Measurements from ENCODE around the gene ZNF414.

The ZNF414 gene

DNA sequence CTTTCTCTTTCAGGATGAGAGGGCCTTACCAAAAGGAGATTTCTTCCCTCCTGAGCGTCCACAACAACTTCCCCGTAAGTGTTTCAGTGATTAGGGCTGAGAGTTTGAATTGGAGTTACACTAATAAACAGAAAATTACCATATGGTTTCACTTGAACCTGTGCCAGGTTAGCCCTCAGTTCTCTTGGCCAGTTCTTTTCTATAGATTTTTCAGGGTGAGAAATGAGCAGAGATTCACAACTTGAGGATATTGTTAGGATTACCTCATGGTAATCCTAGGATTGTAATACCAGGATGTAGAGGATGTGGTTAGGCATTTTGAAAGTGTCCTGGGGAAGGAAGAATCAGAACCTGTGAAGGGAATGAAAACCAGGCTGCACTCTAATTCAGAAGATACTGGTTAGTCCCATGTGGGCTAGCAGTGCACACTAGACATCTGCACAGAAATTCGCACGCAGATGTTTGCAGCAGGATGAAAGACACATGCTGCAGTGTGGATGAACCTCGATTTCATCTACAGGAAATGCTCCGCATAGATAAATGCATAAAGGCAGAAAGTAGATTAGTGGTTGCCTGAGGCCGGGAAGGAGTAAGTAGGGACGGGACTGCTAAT, 45.1 kb downstream of the ZNF414 start:
- Histone ChIP-seq H3K79me2 (ENCODE audit: low read length) (peaks cover 79% of the 10 kb centered on the region), H3K27ac (ENCODE audit: low read length) (no peak overlapping the region)

DNA sequence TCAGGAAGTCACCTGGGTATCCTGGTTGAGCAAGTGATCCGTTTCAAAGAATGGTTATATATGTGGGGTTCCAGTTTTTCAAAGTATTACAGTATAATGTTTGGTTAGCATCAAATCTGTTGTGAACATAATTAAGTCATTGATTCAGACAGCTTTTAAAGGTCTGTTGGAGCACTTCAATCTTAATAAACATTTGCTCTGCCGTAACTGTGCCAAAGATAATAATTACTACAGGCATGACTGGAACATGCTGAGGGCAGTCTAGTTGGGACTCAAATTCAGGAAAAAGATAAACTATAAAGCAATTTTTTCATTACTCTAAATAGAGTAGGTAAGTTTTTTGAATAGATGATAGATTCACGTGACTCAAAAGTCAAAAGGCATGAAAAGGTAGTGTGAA, 45.8 kb downstream of the ZNF414 start:
- H3K79me2 ChIP-seq (ENCODE audit: low read length) = peaks cover 83% of the 10 kb centered on the region

More for the DNA sequence above, 45.1 kb downstream of the ZNF414 start:
- Histone ChIP-seq H3K9me3 (replicated peaks; ENCODE audit: insufficient read depth, low read length) (no peaks in the 10 kb centered on the region), H3K27me3 (replicated peaks; ENCODE audit: insufficient read depth, low read length) (no peaks in the 10 kb centered on the region), H3K9ac (ENCODE audit: low read length) (no peak overlapping the region), H3K9me2 (replicated peaks; ENCODE audit: insufficient read depth, low read length) (no peaks in the 10 kb centered on the region), H4K20me1 (ENCODE audit: insufficient read depth, low read length) (no peaks in the 10 kb centered on the region), H3F3A (ENCODE audit: insufficient read depth, low read length) (peaks cover 12% of the 10 kb centered on the region), H3K4me1 (ENCODE audit: low read length) (peaks cover 12% of the 10 kb centered on the region), H3K36me3 (replicated peaks; ENCODE audit: insufficient read depth, low read length) (peaks cover 44% of the 10 kb centered on the region), H2AFZ (ENCODE audit: low read length) (no peak overlapping the region), H3K4me3 (ENCODE audit: low read length) (no peak overlapping the region), H3K4me2 (ENCODE audit: low read depth, low read length) (no peak overlapping the region)
- DNase-seq = no peak
- TF ChIP-seq EZH2 (optimal IDR thresholded peaks at IDR 0.05; ENCODE audit: low read depth, low read length) = no peak
- TF ChIP-seq CTCF (IDR thresholded peaks at IDR 0.05; ENCODE audit: low read length) = no peak
- no peak for TF ChIP-seq EZH2phosphoT487 (IDR thresholded peaks at IDR 0.05; ENCODE audit: low read length)

DNA sequence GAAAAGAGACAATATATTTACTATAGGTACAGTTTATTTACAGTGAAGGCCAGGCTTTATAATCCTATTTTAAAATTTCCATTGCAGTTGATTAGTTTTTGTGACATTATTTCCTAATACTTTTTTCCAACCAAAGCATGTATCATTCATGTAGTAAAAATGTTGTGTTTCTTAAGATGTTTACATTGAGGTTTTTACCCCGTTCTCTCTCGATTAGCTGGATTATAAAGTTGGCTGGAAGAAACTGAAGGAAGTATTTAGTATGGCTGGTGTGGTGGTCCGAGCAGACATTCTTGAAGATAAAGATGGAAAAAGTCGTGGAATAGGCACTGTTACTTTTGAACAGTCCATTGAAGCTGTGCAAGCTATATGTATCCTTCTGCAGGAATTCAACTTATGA, 47.9 kb downstream of the ZNF414 start:
- Histone ChIP-seq H4K20me1 (ENCODE audit: insufficient read depth, low read length) (peaks cover 26% of the 10 kb centered on the region), H3K27me3 (replicated peaks; ENCODE audit: insufficient read depth, low read length) (no peaks in the 10 kb centered on the region), H3K9ac (ENCODE audit: low read length) (no peak overlapping the region), H3K4me2 (ENCODE audit: low read depth, low read length) (no peak overlapping the region), H3K4me3 (ENCODE audit: low read length) (no peak overlapping the region), H3K9me2 (replicated peaks; ENCODE audit: insufficient read depth, low read length) (no peaks in the 10 kb centered on the region), H2AFZ (ENCODE audit: low read length) (no peak overlapping the region), H3F3A (ENCODE audit: insufficient read depth, low read length) (no peaks in the 10 kb centered on the region; the same call in 1 of the 2 replicates), H3K9me3 (replicated peaks; ENCODE audit: insufficient read depth, low read length) (no peaks in the 10 kb centered on the region), H3K79me2 (ENCODE audit: low read length) (peaks cover 93% of the 10 kb centered on the region), H3K36me3 (replicated peaks; ENCODE audit: insufficient read depth, low read length) (peaks cover 41% of the 10 kb centered on the region), H3K4me1 (ENCODE audit: low read length) (no peaks in the 10 kb centered on the region), H3K27ac (ENCODE audit: low read length) (no peak overlapping the region)
- TF ChIP-seq CTCF (IDR thresholded peaks at IDR 0.05; ENCODE audit: low read length) = no peak
- TF ChIP-seq EZH2phosphoT487 (IDR thresholded peaks at IDR 0.05; ENCODE audit: low read length) = no peak
- no peak for TF ChIP-seq EZH2 (optimal IDR thresholded peaks at IDR 0.05; ENCODE audit: low read depth, low read length)
- DNase-seq = no peak

More for the DNA sequence above, 45.8 kb downstream of the ZNF414 start:
- H3K4me2 ChIP-seq (ENCODE audit: low read depth, low read length) = no peak overlapping the region
- H3K9me2 ChIP-seq (replicated peaks; ENCODE audit: insufficient read depth, low read length) = no peaks in the 10 kb centered on the region
- peaks cover 7% of the 10 kb centered on the region for H3K4me1 ChIP-seq (ENCODE audit: low read length)
- no peak overlapping the region for H3K9ac ChIP-seq (ENCODE audit: low read length)
- H3K27me3 ChIP-seq (replicated peaks; ENCODE audit: insufficient read depth, low read length) = no peaks in the 10 kb centered on the region
- DNase-seq = no peak
- H3K27ac ChIP-seq (ENCODE audit: low read length) = no peak overlapping the region
- peaks cover 5% of the 10 kb centered on the region; the same call in 1 of the 2 replicates for H4K20me1 ChIP-seq (ENCODE audit: insufficient read depth, low read length)
- H3F3A ChIP-seq (ENCODE audit: insufficient read depth, low read length) = peaks cover 5% of the 10 kb centered on the region
- peaks cover 44% of the 10 kb centered on the region for H3K36me3 ChIP-seq (replicated peaks; ENCODE audit: insufficient read depth, low read length)
- TF ChIP-seq EZH2 (optimal IDR thresholded peaks at IDR 0.05; ENCODE audit: low read depth, low read length) (no peak), CTCF (IDR thresholded peaks at IDR 0.05; ENCODE audit: low read length) (no peak), EZH2phosphoT487 (IDR thresholded peaks at IDR 0.05; ENCODE audit: low read length) (no peak)
- no peaks in the 10 kb centered on the region for H3K9me3 ChIP-seq (replicated peaks; ENCODE audit: insufficient read depth, low read length)
- no peak overlapping the region for H3K4me3 ChIP-seq (ENCODE audit: low read length)
- no peak overlapping the region for H2AFZ ChIP-seq (ENCODE audit: low read length)

Measured in MM.1S (cell line).